DND-41 (cell line): ENCODE data around the gene CDKN2B-AS1.

Experiments used
- CTCF ChIP-seq: IDR thresholded peaks from 2 replicates; pipeline ENCODE4 v1.5.1; 2012; ENCODE audit warnings: borderline replicate concordance, low read length, moderate library complexity, mild to moderate bottlenecking; ENCODE audit not compliant: poor library complexity, severe bottlenecking; ENCODE audit errors: extremely low read depth
- EZH2 ChIP-seq: IDR thresholded peaks from 3 replicates; pipeline ENCODE4 v1.6.1; 2012; ENCODE audit warnings: borderline replicate concordance, low read depth, mild to moderate bottlenecking, moderate library complexity, low read length, inconsistent platforms; ENCODE audit not compliant: severe bottlenecking

- peak; percentile 44 for TF ChIP-seq CTCF
- TF ChIP-seq EZH2: no peak
Measured at GRCh38 chr9:21993893-21994555, 567 bp upstream of the CDKN2B-AS1 start, which contains the start of gene CDKN2A.
